Left renal cortex interstitium (tissue), 4 donors: ENCODE data around the gene GNA14. TPM values are rescaled to one million over a fixed set of nuclear protein-coding genes. Genes with fewer than 3 reads are reported as not detected.
"Not testable (repeated sequence)": the region's sequence is repeated elsewhere in the genome, so short reads cannot be mapped to it uniquely, and the experiment has no call there.

Experiments
- DNase-seq, 4 donors: peaks; one replicate each; pipeline ENCODE4 v3.0.0-alpha.2; 2013; ENCODE audit warnings: low read depth in 4 of 4, low spot score in 2 of 4, missing footprints in 1 of 4
- polyA plus RNA-seq, 4 donors: library from polyadenylated mRNA; unstranded; fragments of 120-200 nt; gene quantifications; one replicate each; pipeline ENCODE4 v1.2.1, GENCODE V29; 2013; ENCODE audit not compliant: insufficient read length in 4 of 4

The GNA14 gene
- polyA plus RNA-seq = 10 to 100 TPM; 13.5 to 19.3 (median 16.3) TPM

DNA sequence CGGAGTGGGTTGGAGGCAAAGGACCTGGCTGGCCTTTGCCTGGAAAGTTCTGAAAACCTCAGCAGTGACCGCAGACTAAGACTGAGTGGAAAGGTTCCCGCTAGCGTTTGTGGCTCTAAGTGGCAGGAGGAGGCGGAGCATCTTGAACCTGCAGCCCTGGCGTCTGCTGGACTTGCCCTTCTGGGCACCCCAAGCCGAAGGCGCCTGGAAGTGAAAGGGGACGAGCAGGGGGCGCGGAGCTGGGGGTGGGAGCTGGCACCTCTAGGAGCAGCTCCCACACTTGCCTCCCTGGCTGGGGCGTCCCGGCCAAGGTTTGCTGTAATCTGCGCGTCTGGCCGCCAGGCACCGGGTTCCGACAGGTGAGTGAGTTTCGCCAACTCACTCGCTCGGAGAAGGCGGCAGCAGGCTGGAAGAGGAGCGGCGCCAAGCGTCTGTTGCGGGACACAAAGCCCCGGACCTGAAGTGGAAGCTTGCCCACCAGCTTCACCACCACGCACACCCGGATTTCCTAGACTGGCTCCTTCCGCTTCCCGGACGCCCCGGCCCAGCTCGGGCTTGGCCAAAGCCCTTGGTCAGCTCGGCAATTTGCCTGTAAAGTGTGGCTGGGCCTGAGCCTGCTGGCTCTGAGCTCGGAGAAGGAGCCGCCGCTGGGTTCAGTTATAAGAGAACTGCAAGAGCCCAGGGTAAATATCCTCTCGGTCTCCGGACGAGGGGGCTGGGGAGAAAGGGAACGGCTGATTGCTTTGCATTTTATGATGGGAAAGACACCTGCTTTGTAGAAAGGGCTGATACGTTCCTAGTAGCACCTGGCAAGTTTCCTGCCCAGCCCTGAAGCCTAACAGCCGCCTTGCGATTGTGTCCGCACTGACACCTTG, at the start of gene GNA14:
Gene GNA14, minus strand, starts transcription at position 89 of the 875 bp plus-strand sequence. CDS start 529 bp downstream, outside the sequence.
- no peak for DNase-seq

DNA sequence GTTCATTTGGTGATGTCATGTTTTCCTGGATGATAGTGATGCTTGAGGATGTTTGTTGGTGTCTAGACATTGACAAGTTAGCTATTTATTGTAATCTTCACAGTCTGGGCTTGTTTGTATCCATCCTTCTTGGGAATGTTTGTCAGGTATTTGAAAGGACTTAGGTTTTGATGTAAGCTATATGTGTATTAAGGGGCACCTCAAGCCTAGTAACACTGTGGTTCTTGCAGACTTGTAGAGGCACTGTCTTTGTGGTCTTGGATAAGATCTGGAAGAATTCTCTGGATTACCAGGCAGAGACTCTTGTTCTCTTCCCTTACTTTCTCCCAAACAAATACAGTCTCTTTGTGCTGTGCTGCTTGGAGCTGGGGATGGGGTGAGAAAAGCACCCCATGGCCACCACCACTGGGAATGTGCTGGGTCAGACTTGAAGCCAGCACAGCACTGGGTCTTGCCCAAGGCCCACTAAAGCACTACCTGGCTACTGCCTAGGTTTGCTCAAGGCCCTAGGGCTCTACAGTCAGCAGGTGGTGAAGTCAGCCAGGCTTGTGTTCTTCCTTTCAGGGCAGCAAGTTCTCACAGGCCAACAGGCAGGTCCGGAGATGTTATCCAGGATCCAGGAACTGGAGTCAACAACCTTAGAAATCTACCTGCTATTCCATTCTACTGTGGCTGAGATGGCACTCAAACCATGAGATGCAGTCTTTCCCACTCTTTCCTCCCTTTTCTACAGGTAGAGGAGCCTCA, 49.3 kb upstream of the GNA14 start:
- no peak for DNase-seq

DNA sequence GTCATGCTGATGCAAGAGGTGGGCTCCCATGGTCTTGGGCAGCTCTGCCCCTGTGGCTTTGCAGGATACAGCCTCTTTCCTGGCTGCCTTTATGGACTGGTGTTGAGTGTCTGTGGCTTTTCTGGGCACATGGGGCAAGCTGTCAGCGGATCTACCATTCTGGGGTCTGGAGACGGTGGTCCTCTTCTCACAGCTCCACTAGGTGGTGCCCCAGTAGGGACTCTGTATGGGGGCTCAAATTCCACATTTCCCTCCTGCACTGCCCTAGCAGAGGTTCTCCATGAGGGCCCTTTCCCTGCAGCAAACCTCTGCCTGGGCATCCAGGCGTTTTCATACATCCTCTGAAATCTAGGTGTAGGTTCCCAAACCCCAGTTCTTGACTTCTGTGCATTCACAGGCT, 42.6 kb upstream of the GNA14 start:
- DNase-seq = not testable (repeated sequence)

DNA sequence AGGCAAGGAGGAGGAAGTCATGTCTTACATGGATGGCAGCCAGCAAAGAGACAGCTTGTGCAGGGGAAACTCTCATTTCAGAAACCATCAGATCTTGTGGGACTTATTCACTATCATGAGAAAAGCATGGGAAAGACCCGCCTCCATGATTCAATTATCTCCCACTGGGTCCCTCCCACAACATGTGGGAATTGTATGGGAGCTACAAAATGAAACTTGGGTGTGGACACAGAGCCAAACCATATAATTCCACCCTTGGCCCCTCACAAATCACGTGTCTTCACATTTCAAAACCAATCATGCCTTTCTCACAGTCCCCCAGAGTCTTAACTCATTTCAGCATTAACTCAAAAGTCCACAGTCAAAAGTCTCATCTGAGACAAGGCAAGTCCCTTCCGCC, 42.0 kb upstream of the GNA14 start:
- not testable (repeated sequence) for DNase-seq

DNA sequence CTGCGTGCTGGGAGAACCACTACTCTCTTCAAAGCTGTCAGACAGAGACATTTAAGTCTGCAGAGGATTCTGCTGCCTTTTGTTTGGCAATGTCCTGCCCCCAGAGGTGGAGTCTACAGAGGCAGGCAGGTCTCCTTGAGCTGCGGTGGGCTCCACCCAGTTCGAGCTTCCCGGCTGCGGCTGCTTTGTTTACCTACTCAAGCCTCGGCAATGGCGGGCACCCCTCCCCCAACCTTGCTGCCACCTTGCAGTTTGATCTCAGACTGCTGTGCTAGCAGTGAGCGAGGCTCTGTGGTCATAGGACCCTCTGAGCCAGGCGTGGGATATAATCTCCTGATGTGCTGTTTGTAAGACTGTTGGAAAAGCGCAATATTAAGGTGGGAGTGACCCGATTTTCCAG, 39.6 kb upstream of the GNA14 start:
- DNase-seq = not testable (repeated sequence)

DNA sequence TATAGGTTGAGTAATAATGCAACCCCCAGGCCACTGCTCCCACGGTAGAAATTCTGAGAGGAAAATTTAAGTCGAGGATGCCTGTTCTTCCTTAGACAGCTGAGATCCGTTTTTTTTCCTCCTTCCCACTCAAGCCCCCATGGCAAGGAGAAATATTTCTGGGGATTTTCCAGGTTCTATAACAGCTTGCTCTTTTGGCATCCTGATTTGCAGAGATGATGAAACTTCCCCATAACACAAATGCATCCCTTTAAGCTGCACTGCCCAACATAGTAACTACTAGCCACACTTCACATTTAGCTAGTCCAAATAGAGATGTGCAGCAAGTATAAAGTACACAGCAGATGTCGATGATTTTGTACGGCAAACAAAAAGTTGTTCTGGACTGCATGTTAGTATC, 32.5 kb upstream of the GNA14 start:
- no peak for DNase-seq

DNA sequence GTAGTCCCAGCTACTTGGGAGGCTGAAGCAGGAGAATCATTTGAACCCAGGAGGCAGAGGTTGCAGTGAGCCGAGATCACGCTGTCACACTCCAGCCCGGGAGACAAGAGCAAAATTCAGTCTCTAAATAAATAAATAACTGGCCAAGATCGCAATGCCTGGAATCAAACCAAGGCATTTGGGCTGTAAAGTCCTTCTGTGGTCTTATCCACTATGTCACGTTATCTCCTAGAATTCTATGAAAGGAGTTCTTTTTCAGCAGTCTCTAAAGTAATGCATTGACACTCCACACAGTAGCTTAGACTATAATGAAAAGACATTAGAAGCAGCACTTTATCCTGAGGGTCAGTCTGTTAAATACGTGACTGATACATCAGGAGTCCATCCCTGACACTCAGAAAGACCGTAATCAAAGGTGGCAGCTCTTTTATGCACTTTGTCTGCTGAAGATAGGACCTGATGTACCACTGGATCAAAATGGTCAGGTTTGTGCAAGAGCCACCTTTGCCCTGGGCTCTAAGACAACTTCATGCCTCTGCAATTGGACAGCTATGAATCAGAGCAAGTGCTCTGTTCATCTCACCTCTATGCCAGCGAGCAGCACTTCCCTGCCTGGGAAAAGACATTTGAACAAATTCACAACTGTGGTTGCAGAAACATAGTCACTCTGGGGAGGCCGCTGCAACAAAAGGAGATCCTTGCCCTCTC, 31.7 kb upstream of the GNA14 start:
- no peak for DNase-seq

DNA sequence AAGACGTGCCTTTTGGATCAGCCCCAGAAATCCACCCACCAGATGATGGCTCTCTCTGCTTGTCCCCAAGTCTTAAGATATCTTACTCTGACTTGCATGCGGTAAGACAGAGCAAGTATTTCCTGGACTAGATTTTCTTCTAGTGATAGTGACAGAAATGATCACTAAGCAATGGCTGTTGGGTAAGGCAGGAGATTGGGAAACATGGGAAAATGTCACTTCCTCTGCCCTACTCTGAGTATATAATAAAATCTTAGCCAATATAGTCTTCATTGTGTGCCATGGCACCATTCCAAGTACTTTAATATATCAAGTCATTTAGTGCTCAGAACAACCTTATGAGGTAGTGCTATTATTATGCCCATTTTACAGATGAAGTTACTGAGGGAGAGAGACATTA, 31.0 kb upstream of the GNA14 start:
- no peak for DNase-seq

DNA sequence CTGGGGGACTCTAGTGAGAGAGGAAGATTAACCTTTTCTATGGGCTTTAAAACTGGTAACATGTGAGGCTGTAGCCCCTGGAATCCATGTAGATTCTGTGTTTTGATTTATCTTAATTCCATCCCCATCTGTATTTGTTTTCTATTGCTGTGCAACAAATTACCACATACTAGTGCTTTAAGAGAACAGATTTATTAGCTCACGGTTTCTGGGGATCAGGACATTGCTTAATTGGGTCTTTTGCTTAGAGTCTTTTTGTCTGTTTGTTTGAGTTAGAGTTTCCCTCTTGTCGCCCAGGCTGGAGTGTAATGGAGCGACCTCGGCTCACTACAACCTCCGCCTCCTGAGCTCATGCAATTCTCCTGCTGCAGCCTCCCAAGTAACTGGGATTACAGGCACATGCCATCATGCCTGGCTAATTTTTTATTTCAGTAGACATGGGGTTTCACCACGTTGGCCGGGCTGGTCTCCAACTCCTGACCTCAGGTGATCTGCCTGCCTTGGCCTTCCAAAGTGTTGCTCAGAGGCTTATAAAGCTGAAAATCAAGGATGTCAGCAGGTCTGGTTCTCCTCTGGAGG, 29.9 kb upstream of the GNA14 start:
- no peak for DNase-seq

DNA sequence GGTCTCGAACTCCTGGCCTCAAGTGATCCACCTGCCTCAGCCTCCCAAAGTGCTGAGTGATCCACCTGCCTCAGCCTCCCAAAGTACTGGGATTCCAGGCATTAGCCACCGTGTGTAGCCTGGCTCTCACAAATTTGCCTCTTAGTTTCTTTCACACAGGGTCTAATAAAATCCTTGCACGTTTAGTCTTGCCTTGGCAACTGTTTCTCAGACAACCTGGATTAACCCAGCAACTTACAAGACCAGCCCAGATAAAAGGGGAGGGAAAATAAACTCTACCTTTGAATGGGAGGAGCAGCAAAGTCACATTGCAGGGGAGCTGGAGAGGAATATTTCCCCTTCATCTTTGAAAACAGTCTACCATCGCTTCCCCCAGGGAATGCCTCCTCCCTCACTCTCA, 29.3 kb upstream of the GNA14 start:
- DNase-seq = no peak

DNA sequence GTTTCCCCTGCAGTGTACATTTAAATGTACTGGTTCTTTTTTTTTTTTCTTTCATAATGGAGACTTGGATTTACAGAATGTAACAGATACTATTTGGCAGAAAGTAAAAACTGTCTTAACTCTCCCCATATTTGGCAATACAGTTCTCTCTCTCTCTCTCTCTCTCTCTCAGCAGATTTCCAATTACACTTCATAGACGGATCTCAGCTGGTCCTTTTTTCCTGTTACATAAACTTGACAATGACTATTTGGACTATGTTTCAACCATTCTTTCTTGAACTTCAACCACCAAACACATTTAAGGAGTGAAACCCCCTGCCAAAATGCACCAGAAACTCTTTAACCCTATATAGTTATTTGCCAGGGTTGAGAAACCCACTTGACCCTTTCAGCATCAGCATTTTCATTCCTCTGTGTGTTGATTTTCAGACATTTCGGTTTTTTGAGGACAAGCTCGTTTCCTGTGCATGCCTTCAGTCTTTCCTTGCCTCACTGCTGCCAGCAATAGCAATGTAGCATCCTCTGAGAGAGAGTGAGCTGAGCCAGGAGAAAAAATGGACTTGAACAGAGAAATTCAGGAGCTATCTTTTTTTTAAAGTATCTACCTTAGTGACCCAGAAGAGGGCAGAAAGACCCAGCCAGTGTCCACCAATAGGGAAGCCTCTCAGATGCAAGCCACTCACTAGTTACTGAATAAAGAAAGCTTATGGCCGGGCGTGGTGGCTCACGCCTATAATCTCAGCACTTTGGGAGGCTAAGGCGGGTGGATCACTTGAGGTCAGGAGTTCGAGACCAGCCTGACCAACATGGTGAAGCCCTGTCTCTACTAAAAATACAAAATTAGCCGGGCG, 26.0 kb upstream of the GNA14 start:
- DNase-seq = no peak

DNA sequence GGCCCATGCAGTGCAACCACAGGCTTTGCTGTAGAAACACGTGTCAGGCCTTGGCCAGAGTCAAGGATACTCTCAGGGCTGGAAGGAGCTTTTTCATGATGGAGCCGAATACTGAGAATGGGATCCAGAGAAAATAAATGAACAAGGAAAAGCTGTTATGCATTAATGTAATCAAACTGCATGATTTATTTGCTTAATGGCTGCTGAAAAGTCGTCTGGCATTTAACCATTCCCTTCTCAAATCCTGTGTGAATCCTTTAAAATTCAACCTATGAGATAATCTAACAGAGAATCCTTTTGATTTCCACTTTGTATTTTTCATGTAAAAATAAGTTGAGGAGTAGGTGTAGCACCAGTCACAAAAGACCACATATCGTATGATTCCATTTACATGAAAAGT, 24.1 kb upstream of the GNA14 start:
- DNase-seq = no peak

DNA sequence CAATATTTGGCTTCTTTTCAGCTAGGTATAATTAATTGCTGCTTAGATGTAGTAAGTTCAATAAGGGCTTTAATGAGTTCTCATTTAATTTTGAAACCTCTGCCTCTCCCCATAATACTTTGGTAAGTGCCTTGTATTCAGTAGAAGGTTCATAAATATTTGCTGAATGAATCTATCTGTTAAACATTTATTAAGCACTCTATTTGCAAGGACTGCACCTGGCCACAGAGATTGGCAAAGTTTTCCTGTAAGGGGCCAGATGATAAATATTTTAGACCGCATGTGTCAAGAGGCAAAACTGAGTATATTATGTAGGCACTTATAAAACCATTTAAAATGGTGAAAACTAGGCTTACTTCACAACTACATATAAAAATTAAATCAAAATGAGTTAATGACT, 19.0 kb upstream of the GNA14 start:
- no peak for DNase-seq

DNA sequence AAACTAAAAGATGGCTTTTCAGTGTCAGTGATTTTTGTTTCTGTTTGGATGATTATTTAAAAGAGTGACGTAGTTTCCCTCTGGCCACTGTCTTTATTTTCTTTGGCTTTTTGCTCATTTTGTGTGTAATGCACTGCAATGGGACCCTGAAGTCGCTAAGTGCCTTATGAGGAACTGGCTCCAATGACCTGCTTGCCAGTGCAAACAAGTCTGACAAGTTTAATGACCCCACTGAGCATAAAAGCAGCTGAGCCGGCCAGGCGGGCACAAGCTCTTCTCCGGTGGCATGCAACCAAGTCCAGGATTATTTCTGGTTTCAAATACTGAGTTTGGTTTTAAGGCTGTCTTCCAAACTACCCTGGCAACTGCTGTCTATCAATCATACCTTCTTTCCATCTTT, 15.6 kb upstream of the GNA14 start:
- no peak for DNase-seq

DNA sequence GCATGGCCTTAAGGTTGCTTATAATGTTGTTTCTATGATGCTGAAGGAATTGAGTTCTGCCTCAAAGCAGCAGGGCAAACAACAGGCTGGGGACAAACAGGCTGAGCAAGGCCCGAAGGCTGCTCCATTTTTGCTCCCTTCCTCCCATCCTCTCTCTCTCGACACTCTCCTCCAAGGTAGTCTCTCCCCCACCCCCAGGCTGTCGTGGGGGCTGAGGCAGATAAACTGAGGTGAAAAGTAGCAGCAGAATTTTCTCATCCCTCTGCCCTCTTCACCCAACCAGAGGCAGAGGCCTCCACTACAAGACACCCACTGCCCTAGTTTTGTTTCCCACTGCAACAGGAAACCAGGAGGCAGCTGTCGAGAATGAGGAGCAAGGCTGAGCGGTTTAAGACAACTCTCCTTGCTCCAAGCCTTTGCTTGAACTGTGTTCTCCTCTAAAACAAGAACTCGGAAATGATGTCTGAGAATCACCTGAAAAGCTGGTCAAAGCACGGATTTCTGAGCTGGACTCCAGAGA, 13.5 kb upstream of the GNA14 start:
- DNase-seq = no peak

DNA sequence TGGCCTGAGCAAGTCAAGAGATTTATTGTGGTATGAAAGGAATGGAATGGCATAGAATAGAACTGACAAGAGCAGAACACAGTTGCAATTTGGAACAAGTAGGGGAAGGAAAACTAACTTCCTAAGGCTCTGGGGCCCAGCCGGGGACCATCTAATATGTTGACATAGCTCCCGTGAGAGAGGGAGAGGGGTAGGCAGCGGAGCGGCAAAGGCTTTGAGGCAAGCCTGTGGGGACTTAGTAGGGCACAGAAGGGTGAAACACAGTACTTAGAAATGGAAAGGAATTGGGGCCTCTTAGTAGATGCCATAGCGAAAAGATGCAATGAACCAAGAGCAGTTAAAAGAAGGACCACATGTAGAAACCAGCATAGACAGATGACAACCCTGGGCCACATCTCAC, 11.8 kb upstream of the GNA14 start:
- DNase-seq = no peak

DNA sequence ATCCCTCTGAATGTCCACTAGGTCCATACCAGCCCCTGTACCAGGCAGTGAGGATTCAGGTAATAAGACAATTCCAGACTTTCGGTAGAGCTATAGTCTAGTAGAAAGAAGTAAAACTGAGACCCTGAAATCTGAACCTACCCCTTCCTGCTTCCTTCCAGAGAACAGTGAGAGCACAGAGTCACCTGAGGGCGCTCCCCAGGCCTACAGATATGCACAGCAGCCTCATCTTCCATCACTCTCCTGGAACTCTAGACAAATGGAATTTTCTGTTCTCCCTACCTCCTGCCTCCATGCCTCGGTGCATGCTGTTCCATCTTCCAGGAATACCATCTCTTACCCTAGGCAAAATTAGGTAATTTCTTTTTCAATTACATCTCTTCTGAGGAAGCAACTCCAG, 3.1 kb upstream of the GNA14 start:
- DNase-seq = no peak

DNA sequence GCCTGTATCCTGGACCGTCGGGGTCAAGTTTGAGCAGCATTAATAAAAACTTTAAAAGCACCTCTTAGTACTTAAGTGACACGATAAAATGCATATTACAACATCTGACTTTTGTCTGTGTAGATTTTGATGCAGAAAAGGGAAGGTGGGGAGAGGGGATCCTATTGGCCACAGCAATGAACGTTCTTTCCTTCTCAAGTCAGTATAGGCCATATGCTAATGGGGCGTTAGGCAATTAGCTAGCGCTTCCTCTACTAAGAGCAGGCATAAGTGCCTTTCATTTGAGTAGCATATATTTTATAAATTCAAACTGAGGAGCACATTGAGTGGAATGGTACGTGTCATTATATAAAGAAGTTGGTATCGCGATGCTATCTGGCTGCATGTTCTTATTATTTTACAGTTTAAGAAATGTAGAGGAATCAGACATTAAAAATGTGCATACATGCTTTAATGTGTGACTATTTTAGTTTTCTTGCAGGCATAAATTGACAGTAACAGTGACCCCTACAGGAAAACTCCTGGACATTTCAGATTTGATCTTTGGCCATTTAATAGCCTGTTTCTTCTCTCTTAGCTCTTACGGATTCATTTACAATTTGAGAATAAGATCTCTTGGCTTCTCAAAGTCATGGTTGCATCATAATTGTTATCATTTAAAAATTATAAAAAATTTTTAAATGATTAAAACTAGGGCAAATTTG, 1.1 kb upstream of the GNA14 start:
- DNase-seq = no peak
